Fibroblast of the aortic adventitia (primary cell): ENCODE measurements around the gene CAPN11. TPM values are rescaled to one million over a fixed set of nuclear protein-coding genes. Genes with fewer than 3 reads are reported as not detected.

Source experiments
- DNase-seq: peaks from one replicate; pipeline ENCODE4 v3.0.0-alpha.2; 2010; ENCODE audit warnings: low read depth
- H3K4me3 ChIP-seq: 2 replicates; pipeline ENCODE4 v1.5.1; 2011; ENCODE audit warnings: low read depth, mild to moderate bottlenecking, control low read depth, low read length, moderate library complexity
- CTCF ChIP-seq: IDR thresholded peaks from 2 replicates; pipeline ENCODE4 v1.5.1; 2011; ENCODE audit warnings: mild to moderate bottlenecking, low read length, control low read depth, inconsistent platforms; ENCODE audit not compliant: insufficient read depth
- total RNA-seq: library from RNA; depleted of rRNA; stranded (reverse); fragments of >200 nt; gene quantifications from 2 replicates; pipeline ENCODE4 v1.2.3, GENCODE V29; 2012; ENCODE audit warnings: low replicate concordance

The CAPN11 gene
- not detected in 2 replicates for total RNA-seq

- no peak for DNase-seq
- H3K4me3 ChIP-seq, result no peak within 1 kb of the TSS
- TF ChIP-seq CTCF, result no peak
These were observed at the start of gene CAPN11 for GRCh38 chr6:44158770-44159228. TSS of gene CAPN11 (plus strand) at chr6:44158820. CDS start at chr6:44158849, 29 bp downstream.

- no peak for DNase-seq
- no peak for TF ChIP-seq CTCF
- no peak overlapping the region for H3K4me3 ChIP-seq
These were observed 49.4 kb upstream of the CAPN11 start for GRCh38 chr6:44109212-44109611.

- no peak for DNase-seq
- no peak for TF ChIP-seq CTCF
These were observed 48.5 kb upstream of the CAPN11 start for GRCh38 chr6:44110005-44110676.

GRCh38 chr6:44110966-44111365 is 47.7 kb upstream of the CAPN11 start:
- no peak for TF ChIP-seq CTCF
- DNase-seq, result no peak
- no peak overlapping the region for H3K4me3 ChIP-seq

More at GRCh38 chr6:44110005-44110676, 48.5 kb upstream of the CAPN11 start:
- no peak overlapping the region for H3K4me3 ChIP-seq

GRCh38 chr6:44111434-44112417 is 46.9 kb upstream of the CAPN11 start:
- DNase-seq, result no peak
- no peak for TF ChIP-seq CTCF
- H3K4me3 ChIP-seq, result no peak overlapping the region

GRCh38 chr6:44113414-44113813 is 45.2 kb upstream of the CAPN11 start:
- no peak for DNase-seq
- H3K4me3 ChIP-seq, result no peak overlapping the region
- peak; percentile 33 for TF ChIP-seq CTCF
